A673 (cell line): Measurements from ENCODE around the gene ULK1.

Source experiments
- EZH2 ChIP-seq: fragments of 200-600 bp; sonication (generic); IDR thresholded peaks from 2 replicates; pipeline ENCODE4 v1.6.1; 2017; ENCODE audit warnings: borderline replicate concordance, low read depth, mild to moderate bottlenecking, mixed read lengths, antibody characterized with exemption, low read length; ENCODE audit not compliant: poor library complexity, severe bottlenecking
- TF ChIP-seq, protein P1 (sequence below): fragments of 300-800, 200-600 bp; sonication (generic); conservative IDR thresholded peaks from 2 replicates; pipeline ENCODE4 v1.5.1; 2017; ENCODE audit warnings: low read depth, mild to moderate bottlenecking, antibody characterized with exemption, low read length, moderate library complexity, mixed read lengths

DNA sequence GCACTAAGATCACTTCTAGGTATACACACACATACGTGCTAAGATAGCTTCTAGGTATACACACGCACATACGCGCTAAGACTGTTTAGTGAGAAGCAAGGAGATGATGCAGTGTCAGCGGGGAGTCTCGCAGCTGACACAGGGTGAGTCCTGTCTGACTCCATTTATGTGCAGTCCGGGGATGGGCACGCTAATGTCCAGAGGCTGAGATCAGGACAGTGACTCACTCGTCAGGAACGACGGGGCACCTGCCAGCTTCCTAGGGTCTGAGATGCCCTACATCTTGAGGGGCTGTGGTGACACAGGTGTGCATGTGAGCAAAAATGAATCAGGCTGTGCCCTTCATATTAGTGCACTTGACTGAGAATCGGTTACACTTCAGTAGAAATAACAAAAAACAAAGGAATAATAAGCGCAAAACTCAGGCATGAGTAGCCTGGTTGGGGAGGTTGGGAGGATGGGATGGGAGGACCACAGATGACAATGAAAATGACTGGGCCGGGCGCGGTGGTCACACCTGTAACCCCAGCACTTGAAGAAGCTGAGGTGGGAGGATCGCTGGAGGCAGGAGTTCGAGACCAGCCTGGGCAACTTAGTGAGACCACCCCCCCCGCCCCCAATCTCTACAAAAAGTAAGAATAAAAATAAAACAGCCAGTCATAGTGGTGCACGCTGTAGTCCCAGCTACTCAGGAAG lies 29.1 kb upstream of the ULK1 start:
- TF ChIP-seq, protein P1, sequence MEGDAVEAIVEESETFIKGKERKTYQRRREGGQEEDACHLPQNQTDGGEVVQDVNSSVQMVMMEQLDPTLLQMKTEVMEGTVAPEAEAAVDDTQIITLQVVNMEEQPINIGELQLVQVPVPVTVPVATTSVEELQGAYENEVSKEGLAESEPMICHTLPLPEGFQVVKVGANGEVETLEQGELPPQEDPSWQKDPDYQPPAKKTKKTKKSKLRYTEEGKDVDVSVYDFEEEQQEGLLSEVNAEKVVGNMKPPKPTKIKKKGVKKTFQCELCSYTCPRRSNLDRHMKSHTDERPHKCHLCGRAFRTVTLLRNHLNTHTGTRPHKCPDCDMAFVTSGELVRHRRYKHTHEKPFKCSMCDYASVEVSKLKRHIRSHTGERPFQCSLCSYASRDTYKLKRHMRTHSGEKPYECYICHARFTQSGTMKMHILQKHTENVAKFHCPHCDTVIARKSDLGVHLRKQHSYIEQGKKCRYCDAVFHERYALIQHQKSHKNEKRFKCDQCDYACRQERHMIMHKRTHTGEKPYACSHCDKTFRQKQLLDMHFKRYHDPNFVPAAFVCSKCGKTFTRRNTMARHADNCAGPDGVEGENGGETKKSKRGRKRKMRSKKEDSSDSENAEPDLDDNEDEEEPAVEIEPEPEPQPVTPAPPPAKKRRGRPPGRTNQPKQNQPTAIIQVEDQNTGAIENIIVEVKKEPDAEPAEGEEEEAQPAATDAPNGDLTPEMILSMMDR = no peak
- TF ChIP-seq EZH2 = no peak
